DND-41 (cell line): ENCODE results near the gene INTS7.
"Not testable (repeated sequence)": the region's sequence is repeated elsewhere in the genome, so short reads cannot be mapped to it uniquely, and the experiment has no call there.

Experiments used
- ATAC-seq: fragments of 200-7000 bp; cut with Tn5 transposase; 3 replicates; pipeline ENCODE4 v1.9.1; 2021; ENCODE audit warnings: low read depth; ENCODE audit not compliant: insufficient read depth
- DNase-seq: peaks from one replicate; pipeline ENCODE4 v3.0.0-alpha.2; 2020
- H2AFZ ChIP-seq: 2 replicates; pipeline ENCODE4 v1.6.0; 2012; ENCODE audit warnings: low read depth, low read length
- H3K27ac ChIP-seq: 2 replicates; pipeline ENCODE4 v1.5.1; 2012; ENCODE audit warnings: low read length, inconsistent platforms
- H3K27me3 ChIP-seq: fragments of 200-600 bp; sonication (generic); 2 replicates; pipeline ENCODE4 v1.6.0; 2012; ENCODE audit warnings: low read length, mild to moderate bottlenecking, inconsistent platforms; ENCODE audit not compliant: insufficient read depth, poor library complexity
- H3K36me3 ChIP-seq: 2 replicates; pipeline ENCODE4 v1.5.1; 2012; ENCODE audit warnings: low read length, inconsistent platforms; ENCODE audit not compliant: insufficient read depth
- H3K4me1 ChIP-seq: 2 replicates; pipeline ENCODE4 v1.5.1; 2012; ENCODE audit warnings: mild to moderate bottlenecking, low read length; ENCODE audit not compliant: insufficient read depth
- H3K4me2 ChIP-seq: 2 replicates; pipeline ENCODE4 v1.6.0; 2012; ENCODE audit warnings: mild to moderate bottlenecking, moderate library complexity, low read length, inconsistent platforms; ENCODE audit not compliant: insufficient read depth
- H3K4me3 ChIP-seq, 2 experiments: fragments of 200-600 bp in 1 of 2; shearing (Covaris generic) in 1 of 2; 2 replicates each; pipeline ENCODE4 v1.5.1; 2012 to 2016; ENCODE audit warnings: inconsistent platforms in 2 of 2, low read length in 2 of 2, mild to moderate bottlenecking in 2 of 2, low read depth in 1 of 2, moderate library complexity in 1 of 2
- H3K79me2 ChIP-seq: 2 replicates; pipeline ENCODE4 v1.6.0; 2012; ENCODE audit warnings: low read length, inconsistent platforms; ENCODE audit not compliant: insufficient read depth
- H3K9ac ChIP-seq: 2 replicates; pipeline ENCODE4 v1.6.0; 2012; ENCODE audit warnings: low read depth, mild to moderate bottlenecking, inconsistent platforms, low read length, moderate library complexity
- H3K9me3 ChIP-seq: 2 replicates; pipeline ENCODE4 v1.5.1; 2012; ENCODE audit warnings: low read length, moderate library complexity, mild to moderate bottlenecking, inconsistent platforms; ENCODE audit not compliant: insufficient read depth, severe bottlenecking
- H4K20me1 ChIP-seq: 2 replicates; pipeline ENCODE4 v1.6.0; 2012; ENCODE audit warnings: low read length; ENCODE audit not compliant: insufficient read depth
- EZH2 ChIP-seq: IDR thresholded peaks from 3 replicates; pipeline ENCODE4 v1.6.1; 2012; ENCODE audit warnings: borderline replicate concordance, low read depth, mild to moderate bottlenecking, moderate library complexity, low read length, inconsistent platforms; ENCODE audit not compliant: severe bottlenecking
- TF ChIP-seq, protein P1 (sequence below): IDR thresholded peaks from 2 replicates; pipeline ENCODE4 v1.5.1; 2012; ENCODE audit warnings: borderline replicate concordance, low read length, moderate library complexity, mild to moderate bottlenecking; ENCODE audit not compliant: poor library complexity, severe bottlenecking; ENCODE audit errors: extremely low read depth

The INTS7 gene

DNA sequence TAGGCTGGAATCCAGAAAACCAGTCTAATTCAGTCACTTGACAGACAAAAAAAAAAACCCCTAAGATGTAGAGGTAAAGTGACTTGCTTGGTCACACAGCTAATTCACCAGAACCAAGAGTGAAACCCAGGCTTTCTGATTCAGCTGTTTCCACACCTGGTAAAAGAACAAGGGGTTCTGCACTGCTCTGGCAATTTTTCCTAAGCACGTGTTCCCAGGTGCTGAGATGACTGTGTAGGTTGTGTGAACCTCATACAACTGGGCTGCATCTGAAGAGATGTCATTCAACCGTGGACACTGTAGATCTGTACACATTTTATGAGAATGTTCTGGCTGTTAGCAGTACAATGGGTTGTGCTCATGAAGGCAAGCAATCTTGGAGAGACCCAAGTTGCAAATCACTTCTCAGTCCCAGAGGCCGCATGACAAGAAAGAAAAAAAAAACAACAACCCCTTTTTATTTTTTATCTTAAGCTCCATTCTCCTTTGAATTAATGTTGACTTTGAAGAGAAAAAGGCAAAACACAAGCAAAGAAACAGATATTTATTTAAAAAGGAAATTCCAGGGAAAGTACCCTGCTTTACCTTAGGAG, 95.4 kb downstream of the INTS7 start:
- Histone ChIP-seq H3K4me2 (no peak overlapping the region), H3K79me2 (no peaks in the 10 kb centered on the region), H3K27me3 (no peaks in the 10 kb centered on the region), H2AFZ (no peak overlapping the region), H3K4me3 (no peak overlapping the region), H3K27ac (no peak overlapping the region), H3K36me3 (peaks cover 36% of the 10 kb centered on the region), H4K20me1 (no peaks in the 10 kb centered on the region), H3K9me3 (no peaks in the 10 kb centered on the region), H3K4me1 (no peaks in the 10 kb centered on the region), H3K9ac (no peak overlapping the region)
- ATAC-seq: no peak
- DNase-seq: no peak
- no peak for TF ChIP-seq EZH2
- TF ChIP-seq, protein P1, sequence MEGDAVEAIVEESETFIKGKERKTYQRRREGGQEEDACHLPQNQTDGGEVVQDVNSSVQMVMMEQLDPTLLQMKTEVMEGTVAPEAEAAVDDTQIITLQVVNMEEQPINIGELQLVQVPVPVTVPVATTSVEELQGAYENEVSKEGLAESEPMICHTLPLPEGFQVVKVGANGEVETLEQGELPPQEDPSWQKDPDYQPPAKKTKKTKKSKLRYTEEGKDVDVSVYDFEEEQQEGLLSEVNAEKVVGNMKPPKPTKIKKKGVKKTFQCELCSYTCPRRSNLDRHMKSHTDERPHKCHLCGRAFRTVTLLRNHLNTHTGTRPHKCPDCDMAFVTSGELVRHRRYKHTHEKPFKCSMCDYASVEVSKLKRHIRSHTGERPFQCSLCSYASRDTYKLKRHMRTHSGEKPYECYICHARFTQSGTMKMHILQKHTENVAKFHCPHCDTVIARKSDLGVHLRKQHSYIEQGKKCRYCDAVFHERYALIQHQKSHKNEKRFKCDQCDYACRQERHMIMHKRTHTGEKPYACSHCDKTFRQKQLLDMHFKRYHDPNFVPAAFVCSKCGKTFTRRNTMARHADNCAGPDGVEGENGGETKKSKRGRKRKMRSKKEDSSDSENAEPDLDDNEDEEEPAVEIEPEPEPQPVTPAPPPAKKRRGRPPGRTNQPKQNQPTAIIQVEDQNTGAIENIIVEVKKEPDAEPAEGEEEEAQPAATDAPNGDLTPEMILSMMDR: no peak

DNA sequence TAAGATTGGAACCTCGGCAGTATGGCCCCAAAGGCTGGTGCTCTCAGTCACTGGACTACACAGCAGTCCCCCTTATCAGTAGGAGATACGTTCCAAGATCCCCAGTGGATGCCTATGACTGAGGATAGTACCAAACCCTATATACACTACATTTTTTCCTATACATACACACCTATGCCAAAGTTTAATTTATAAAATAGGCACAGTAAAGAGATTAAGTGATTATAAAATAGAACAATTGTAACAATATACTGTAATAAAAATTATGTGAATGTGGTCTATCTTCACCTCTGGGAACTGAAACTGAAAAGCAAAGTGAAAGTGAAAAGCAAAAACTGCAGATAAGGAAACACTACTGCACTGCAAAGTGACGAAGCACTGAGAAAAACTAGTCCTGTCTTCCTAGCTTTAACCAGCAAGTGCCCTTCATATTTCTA, 96.8 kb downstream of the INTS7 start:
- Histone ChIP-seq H3K27ac (no peak overlapping the region), H3K27me3 (no peaks in the 10 kb centered on the region), H3K9ac (no peak overlapping the region), H3K4me3 (no peak overlapping the region), H2AFZ (no peak overlapping the region), H3K36me3 (peaks cover 23% of the 10 kb centered on the region), H3K9me3 (no peaks in the 10 kb centered on the region), H3K4me1 (no peaks in the 10 kb centered on the region), H3K79me2 (no peaks in the 10 kb centered on the region), H3K4me2 (no peak overlapping the region), H4K20me1 (no peaks in the 10 kb centered on the region)
- ATAC-seq (peak; percentile 67), DNase-seq (no peak)
- no peak for TF ChIP-seq EZH2
- TF ChIP-seq, protein P1: no peak

DNA sequence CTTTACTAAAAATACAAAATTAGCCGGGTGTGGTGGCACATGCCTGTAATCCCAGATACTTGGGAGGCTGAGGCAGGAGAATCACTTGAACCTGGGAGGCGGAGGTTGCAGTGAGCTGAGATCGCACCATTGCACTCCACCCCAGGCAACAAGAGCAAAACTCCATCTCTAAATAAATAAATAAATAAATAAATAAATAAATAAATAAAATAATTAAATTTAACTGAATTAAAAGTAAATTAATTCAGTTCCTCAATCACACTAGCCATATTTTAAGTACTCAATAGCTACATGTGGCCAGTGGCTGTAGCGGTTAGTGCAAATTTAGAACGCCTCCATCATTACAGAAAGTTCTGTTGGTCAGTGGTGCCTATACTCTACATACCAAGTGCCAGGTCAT, 97.9 kb downstream of the INTS7 start:
- not testable (repeated sequence) for H3K4me1 ChIP-seq

DNA sequence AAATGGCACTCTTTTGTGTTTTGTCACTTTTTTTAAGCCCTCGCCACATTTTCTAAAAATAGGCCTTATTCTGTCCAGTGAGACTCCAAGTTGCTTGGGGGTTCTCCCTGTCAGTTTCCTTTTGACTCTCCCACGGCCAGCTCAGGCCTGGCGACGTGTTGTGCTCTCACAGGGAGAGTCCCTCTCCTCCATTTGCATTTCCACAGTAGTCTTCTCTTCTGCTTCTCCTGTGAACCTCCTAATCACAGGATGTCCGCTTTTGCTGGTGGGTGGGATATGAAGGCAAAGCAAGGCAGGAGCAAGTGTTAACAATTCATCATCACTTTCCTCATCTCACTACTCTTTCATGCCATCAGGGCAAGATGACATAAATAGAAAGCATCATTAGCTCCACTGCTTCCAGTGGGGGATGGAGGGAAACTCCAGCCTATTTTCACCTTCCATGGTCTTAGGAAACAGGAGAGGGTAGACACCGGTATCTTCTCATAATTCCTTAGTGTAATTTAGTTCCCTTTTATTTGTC, 99.8 kb downstream of the INTS7 start:
- ATAC-seq: no peak

More for the DNA sequence above, 97.9 kb downstream of the INTS7 start:
- H2AFZ ChIP-seq, H3K9ac ChIP-seq, H4K20me1 ChIP-seq, H3K27ac ChIP-seq, H3K79me2 ChIP-seq, H3K4me2 ChIP-seq, H3K9me3 ChIP-seq, ATAC-seq, H3K27me3 ChIP-seq, H3K4me3 ChIP-seq, DNase-seq: not testable (repeated sequence)
- H3K36me3 ChIP-seq: peaks cover 12% of the 10 kb centered on the region

More for the DNA sequence above, 99.8 kb downstream of the INTS7 start:
- DNase-seq: no peak
- no peak overlapping the region for H2AFZ ChIP-seq
- H3K27me3 ChIP-seq: no peaks in the 10 kb centered on the region
- no peak overlapping the region for H3K27ac ChIP-seq
- H4K20me1 ChIP-seq: no peaks in the 10 kb centered on the region
- H3K4me2 ChIP-seq: no peak overlapping the region
- H3K9me3 ChIP-seq: no peaks in the 10 kb centered on the region
- H3K4me1 ChIP-seq: no peaks in the 10 kb centered on the region
- no peaks in the 10 kb centered on the region for H3K36me3 ChIP-seq
- TF ChIP-seq EZH2: no peak
- TF ChIP-seq, protein P1: no peak
- H3K9ac ChIP-seq: no peak overlapping the region
- no peak overlapping the region for H3K4me3 ChIP-seq
- no peaks in the 10 kb centered on the region for H3K79me2 ChIP-seq
